Rectal smooth muscle tissue (tissue), 1 donor: ENCODE data around the gene SPATA18.

ENCODE experiments used
- H3K27ac ChIP-seq: one replicate; pipeline ENCODE4 v1.7.0; 2013; ENCODE audit warnings: low read depth, low read length, inconsistent platforms
- H3K27me3 ChIP-seq: one replicate; pipeline ENCODE4 v1.7.0; 2013; ENCODE audit warnings: low read length; ENCODE audit not compliant: control insufficient read depth, insufficient read depth
- H3K36me3 ChIP-seq: one replicate; pipeline ENCODE4 v1.7.0; 2013; ENCODE audit warnings: low read length; ENCODE audit not compliant: control insufficient read depth, insufficient read depth
- H3K4me1 ChIP-seq: one replicate; pipeline ENCODE4 v1.7.0; 2013; ENCODE audit warnings: low read length; ENCODE audit not compliant: control insufficient read depth, insufficient read depth
- H3K4me3 ChIP-seq: one replicate; pipeline ENCODE4 v1.7.0; 2013; ENCODE audit warnings: low read length
- H3K9ac ChIP-seq: one replicate; pipeline ENCODE4 v1.7.0; 2013; ENCODE audit warnings: low read length

The SPATA18 gene

GRCh38 chr4:52032005-52032404 is 19.1 kb upstream of the SPATA18 start:
- no peaks in the 10 kb centered on the region for H3K36me3 ChIP-seq
- no peak overlapping the region for H3K4me3 ChIP-seq
- H3K4me1 ChIP-seq, result peaks cover 8% of the 10 kb centered on the region
- H3K27me3 ChIP-seq, result no peaks in the 10 kb centered on the region
- no peak overlapping the region for H3K9ac ChIP-seq
- no peak overlapping the region for H3K27ac ChIP-seq

- Histone ChIP-seq H3K27ac (no peak overlapping the region), H3K4me1 (peaks cover 10% of the 10 kb centered on the region), H3K27me3 (no peaks in the 10 kb centered on the region), H3K36me3 (no peaks in the 10 kb centered on the region), H3K4me3 (no peak overlapping the region), H3K9ac (no peak overlapping the region)
Observed at GRCh38 chr4:52035190-52035589, 15.9 kb upstream of the SPATA18 start.

GRCh38 chr4:52036886-52037530 is 14.1 kb upstream of the SPATA18 start:
- no peaks in the 10 kb centered on the region for H3K27me3 ChIP-seq
- H3K27ac ChIP-seq, result no peak overlapping the region
- no peaks in the 10 kb centered on the region for H3K36me3 ChIP-seq
- no peak overlapping the region for H3K9ac ChIP-seq
- H3K4me3 ChIP-seq, result peak overlapping the region; percentile 86
- peaks cover 10% of the 10 kb centered on the region for H3K4me1 ChIP-seq

- Histone ChIP-seq H3K4me3 (peak overlapping the region; percentile 86), H3K27me3 (no peaks in the 10 kb centered on the region), H3K4me1 (peaks cover 10% of the 10 kb centered on the region), H3K36me3 (no peaks in the 10 kb centered on the region), H3K9ac (peak overlapping the region; percentile 47), H3K27ac (peak overlapping the region; percentile 39)
Observed at GRCh38 chr4:52037689-52038102, 13.4 kb upstream of the SPATA18 start.

GRCh38 chr4:52038103-52038912 is 12.8 kb upstream of the SPATA18 start, which contains the start of gene SGCB:
Gene SGCB (minus strand): TSS chr4:52038299. CDS start chr4:52038259, 40 bp downstream.
- Histone ChIP-seq H3K4me3 (peak within 1 kb of the TSS; percentile 86), H3K36me3 (no peaks in the 10 kb centered on the region), H3K4me1 (peaks cover 10% of the 10 kb centered on the region), H3K9ac (peak within 1 kb of the TSS; percentile 47), H3K27me3 (no peaks in the 10 kb centered on the region), H3K27ac (peak within 1 kb of the TSS; percentile 46)

GRCh38 chr4:52045028-52045427 is 6.1 kb upstream of the SPATA18 start:
- no peak overlapping the region for H3K27ac ChIP-seq
- no peaks in the 10 kb centered on the region for H3K27me3 ChIP-seq
- no peaks in the 10 kb centered on the region for H3K4me1 ChIP-seq
- no peak overlapping the region for H3K9ac ChIP-seq
- H3K4me3 ChIP-seq, result no peak overlapping the region
- H3K36me3 ChIP-seq, result no peaks in the 10 kb centered on the region

- peaks cover 4% of the 10 kb centered on the region for H3K27me3 ChIP-seq
- H3K27ac ChIP-seq, result no peak overlapping the region
Observed at GRCh38 chr4:52049266-52049665, 1.8 kb upstream of the SPATA18 start.

GRCh38 chr4:52051615-52052474 is 741 bp downstream of the SPATA18 start:
- Histone ChIP-seq H3K27ac (peak overlapping the region; percentile 27), H3K27me3 (peaks cover 4% of the 10 kb centered on the region), H3K4me1 (no peaks in the 10 kb centered on the region), H3K9ac (peak overlapping the region; percentile 47), H3K4me3 (peak overlapping the region; percentile 84), H3K36me3 (no peaks in the 10 kb centered on the region)

More at GRCh38 chr4:52049266-52049665, 1.8 kb upstream of the SPATA18 start:
- no peak overlapping the region for H3K9ac ChIP-seq
- no peak overlapping the region for H3K4me3 ChIP-seq
- H3K4me1 ChIP-seq, result no peaks in the 10 kb centered on the region
- no peaks in the 10 kb centered on the region for H3K36me3 ChIP-seq

- Histone ChIP-seq H3K27ac (no peak overlapping the region), H3K27me3 (peaks cover 4% of the 10 kb centered on the region), H3K9ac (no peak overlapping the region), H3K4me3 (peak overlapping the region; percentile 84), H3K36me3 (no peaks in the 10 kb centered on the region), H3K4me1 (no peaks in the 10 kb centered on the region)
Observed at GRCh38 chr4:52052475-52052780, 1.3 kb downstream of the SPATA18 start.

GRCh38 chr4:52054254-52054653 is 3.1 kb downstream of the SPATA18 start:
- Histone ChIP-seq H3K4me3 (no peak overlapping the region), H3K27ac (no peak overlapping the region), H3K27me3 (peaks cover 4% of the 10 kb centered on the region), H3K4me1 (no peaks in the 10 kb centered on the region), H3K36me3 (no peaks in the 10 kb centered on the region), H3K9ac (no peak overlapping the region)

- Histone ChIP-seq H3K4me3 (no peak overlapping the region), H3K36me3 (no peaks in the 10 kb centered on the region), H3K4me1 (no peaks in the 10 kb centered on the region), H3K27me3 (peaks cover 1% of the 10 kb centered on the region), H3K27ac (no peak overlapping the region), H3K9ac (no peak overlapping the region)
Observed at GRCh38 chr4:52057196-52057595, 6.1 kb downstream of the SPATA18 start.

- Histone ChIP-seq H3K9ac (no peak overlapping the region), H3K27me3 (no peaks in the 10 kb centered on the region), H3K27ac (no peak overlapping the region), H3K4me3 (no peak overlapping the region), H3K36me3 (no peaks in the 10 kb centered on the region), H3K4me1 (no peaks in the 10 kb centered on the region)
Observed at GRCh38 chr4:52058275-52058674, 7.2 kb downstream of the SPATA18 start.
